ENCODE data around the gene TPRG1L.
"Not testable (repeated sequence)": the region's sequence is repeated elsewhere in the genome, so short reads cannot be mapped to it uniquely, and the experiment has no call there.

TPRG1L gene

DNA sequence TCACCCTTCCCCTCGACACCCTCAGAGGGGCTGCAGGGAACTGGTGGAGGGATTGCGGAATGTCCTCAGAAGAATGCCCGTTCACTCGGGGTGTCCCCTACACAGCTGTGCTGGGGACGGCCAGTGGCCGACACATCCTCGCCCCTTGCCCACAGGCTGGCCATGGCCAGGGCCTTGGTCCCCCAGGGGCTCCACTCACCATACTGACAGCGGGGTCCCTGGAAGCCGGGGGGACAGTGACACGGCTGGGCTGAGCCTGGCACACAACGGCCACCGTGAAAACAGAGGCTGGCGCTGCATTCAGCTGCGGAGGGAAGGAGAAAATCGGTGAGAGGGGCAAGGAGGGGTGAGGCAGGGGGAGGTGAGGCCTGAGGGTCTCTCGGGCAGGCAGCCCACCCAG lies 45.2 kb upstream of the TPRG1L start:
- H3K4me3 ChIP-seq (ENCODE audit: low read depth, low read length): no peak overlapping the region
- DNase-seq (ENCODE audit: low read depth): no peak
- TF ChIP-seq, protein P1, sequence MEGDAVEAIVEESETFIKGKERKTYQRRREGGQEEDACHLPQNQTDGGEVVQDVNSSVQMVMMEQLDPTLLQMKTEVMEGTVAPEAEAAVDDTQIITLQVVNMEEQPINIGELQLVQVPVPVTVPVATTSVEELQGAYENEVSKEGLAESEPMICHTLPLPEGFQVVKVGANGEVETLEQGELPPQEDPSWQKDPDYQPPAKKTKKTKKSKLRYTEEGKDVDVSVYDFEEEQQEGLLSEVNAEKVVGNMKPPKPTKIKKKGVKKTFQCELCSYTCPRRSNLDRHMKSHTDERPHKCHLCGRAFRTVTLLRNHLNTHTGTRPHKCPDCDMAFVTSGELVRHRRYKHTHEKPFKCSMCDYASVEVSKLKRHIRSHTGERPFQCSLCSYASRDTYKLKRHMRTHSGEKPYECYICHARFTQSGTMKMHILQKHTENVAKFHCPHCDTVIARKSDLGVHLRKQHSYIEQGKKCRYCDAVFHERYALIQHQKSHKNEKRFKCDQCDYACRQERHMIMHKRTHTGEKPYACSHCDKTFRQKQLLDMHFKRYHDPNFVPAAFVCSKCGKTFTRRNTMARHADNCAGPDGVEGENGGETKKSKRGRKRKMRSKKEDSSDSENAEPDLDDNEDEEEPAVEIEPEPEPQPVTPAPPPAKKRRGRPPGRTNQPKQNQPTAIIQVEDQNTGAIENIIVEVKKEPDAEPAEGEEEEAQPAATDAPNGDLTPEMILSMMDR (conservative IDR thresholded peaks at IDR 0.05; ENCODE audit: low read depth, low read length): no peak

DNA sequence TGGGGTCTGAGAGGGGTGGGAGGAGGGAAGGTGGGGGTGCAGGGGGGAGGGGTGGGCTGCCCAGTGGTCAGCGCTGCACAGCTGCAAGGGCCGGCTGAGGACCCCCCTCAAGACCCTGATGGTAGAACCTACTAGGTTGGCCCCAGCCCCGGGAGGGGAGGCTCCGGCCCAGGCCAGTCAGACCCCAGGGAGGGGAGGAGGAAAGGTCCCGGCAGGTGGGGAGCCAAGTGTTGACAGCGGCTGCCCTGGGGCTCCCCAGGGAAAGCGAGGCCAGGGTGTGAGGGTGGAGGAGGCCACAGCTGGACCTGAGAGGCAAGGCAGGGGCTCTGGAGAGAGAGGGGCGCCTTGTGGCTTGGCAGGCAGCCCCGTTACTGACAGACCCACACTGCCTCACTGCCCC lies 44.6 kb upstream of the TPRG1L start:
- H3K4me3 ChIP-seq (ENCODE audit: low read depth, low read length): no peak overlapping the region
- no peak for DNase-seq (ENCODE audit: low read depth)
- TF ChIP-seq, protein P1 (conservative IDR thresholded peaks at IDR 0.05; ENCODE audit: low read depth, low read length): no peak

DNA sequence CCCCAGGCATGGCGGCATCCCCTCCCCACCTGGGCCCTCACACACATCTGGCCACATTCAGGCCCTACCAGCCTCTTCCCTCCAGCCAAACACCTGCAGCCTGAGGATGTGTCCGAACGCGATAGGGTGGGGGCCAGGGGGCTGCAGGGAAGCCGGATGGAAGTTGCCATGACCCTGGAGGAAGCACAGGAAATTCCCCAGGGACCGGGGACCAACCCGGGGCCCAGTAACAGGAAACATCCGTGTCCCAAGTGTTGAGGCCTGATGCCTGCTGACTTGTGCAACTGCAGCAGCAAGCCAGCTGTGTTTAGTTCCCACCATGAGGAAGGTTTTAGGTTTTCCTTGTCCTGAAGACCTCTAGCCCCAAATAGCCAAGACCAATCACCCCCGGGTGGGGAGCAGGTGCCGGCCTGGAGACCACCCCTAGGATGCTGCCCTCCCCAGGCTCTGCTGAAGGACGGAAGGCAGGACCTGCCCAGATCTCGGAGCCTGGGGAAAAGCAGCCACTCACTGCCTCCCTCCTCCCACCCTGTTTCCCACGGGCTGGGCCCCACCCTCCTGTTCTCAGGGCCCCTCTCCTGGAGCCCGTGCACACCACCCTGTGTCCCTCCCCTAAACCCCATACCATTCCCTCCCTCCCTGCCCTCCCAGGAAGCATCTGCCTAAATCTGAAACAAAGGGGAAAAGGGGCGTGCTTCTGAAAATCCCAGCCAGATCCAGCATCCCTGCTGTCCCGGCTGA lies 43.3 kb upstream of the TPRG1L start:
- DNase-seq (ENCODE audit: low read depth): peak; percentile 12
- H3K4me3 ChIP-seq (ENCODE audit: low read depth, low read length): no peak overlapping the region
- TF ChIP-seq, protein P1 (conservative IDR thresholded peaks at IDR 0.05; ENCODE audit: low read depth, low read length): no peak

GRCh38 chr1:3583751-3584150 lies 41.1 kb upstream of the TPRG1L start:
- DNase-seq (ENCODE audit: low read depth); H3K4me3 ChIP-seq (ENCODE audit: low read depth, low read length): not testable (repeated sequence)

DNA sequence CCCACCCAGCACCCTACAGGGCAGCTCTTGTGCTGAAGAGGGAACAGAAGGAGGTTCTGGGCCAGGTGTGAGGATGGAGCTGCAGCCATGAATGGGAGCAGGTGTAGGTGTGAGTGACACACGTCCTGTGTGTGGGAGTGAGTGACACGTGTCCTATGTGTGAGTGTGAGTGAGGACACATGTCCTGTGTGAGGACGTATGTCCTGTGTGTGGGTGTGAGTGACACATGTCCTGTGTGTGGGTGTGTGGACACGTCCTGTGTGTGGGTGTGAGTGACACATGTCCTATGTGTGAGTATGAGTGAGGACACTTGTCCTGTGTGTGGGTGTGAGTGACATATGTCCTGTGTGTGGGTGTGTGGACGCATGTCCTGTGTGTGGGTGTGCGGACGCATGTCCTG lies 39.9 kb upstream of the TPRG1L start:
- TF ChIP-seq, protein P1 (conservative IDR thresholded peaks at IDR 0.05; ENCODE audit: low read depth, low read length): no peak
- no peak for DNase-seq (ENCODE audit: low read depth)
- H3K4me3 ChIP-seq (ENCODE audit: low read depth, low read length): no peak overlapping the region

DNA sequence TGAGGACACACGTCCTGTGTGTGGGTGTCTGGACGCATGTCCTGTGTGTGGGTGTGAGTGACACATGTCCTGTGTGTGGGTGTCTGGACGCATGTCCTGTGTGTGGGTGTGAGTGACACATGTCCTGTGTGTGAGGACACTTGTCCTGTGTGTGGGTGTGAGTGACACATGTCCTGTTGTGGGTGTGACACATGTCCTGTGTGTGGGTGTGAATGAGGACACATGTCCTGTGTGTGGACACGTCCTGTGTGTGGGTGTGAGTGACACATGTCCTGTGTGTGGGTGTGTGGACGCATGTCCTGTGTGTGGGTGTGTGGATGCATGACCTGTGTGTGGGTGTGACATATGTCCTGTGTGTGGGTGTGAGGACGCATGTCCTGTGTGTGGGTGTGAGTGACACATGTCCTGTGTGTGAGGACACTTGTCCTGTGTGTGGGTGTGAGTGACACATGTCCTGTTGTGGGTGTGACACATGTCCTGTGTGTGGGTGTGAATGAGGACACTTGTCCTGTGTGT lies 39.4 kb upstream of the TPRG1L start:
- not testable (repeated sequence) for DNase-seq (ENCODE audit: low read depth); H3K4me3 ChIP-seq (ENCODE audit: low read depth, low read length)

DNA sequence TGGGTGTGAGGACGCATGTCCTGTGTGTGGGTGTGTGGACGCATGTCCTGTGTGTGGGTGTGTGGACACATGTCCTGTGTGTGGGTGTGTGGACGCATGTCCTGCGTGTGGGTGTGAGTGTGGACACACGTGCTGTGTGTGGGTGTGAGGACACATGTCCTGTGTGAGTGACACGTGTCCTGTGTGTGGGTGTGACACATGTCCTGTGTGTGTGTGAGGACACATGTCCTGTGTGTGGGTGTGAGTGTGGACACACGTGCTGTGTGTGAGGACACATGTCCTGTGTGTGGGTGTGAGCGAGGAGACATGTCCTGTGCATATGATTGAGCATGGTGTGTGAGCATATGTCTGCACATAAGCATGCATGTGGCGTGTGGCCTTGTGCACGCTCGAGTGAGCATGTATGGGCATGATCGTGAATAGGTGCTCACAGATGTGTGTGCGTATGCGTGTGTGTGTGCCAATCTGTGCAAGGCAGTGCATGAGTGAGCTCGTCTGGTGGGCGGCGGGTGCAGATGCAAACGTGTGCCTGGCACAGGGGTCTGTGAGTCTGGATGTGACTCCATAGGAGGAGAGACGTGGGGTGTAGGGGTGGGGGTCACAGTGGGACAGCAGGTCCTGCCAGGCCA lies 38.8 kb upstream of the TPRG1L start:
- H3K4me3 ChIP-seq (ENCODE audit: low read depth, low read length): no peak overlapping the region
- TF ChIP-seq, protein P1 (conservative IDR thresholded peaks at IDR 0.05; ENCODE audit: low read depth, low read length): no peak
- DNase-seq (ENCODE audit: low read depth): no peak

All from choroid plexus epithelial cell (primary cell).